ENCODE measurements around the gene CPAMD8.

- TF ChIP-seq POLR2AphosphoS5 (IDR thresholded peaks at IDR 0.05) (no peak), CTCF (IDR thresholded peaks at IDR 0.05) (no peak)
These were observed 179.7 kb downstream of the CPAMD8 start for GRCh38 chr19:16846901-16847300.
